Cardiac muscle cell (in vitro differentiated cells and primary cell): ENCODE data around the gene STARD8. TPM values are rescaled to one million over a fixed set of nuclear protein-coding genes. Genes with fewer than 3 reads are reported as not detected.

ENCODE experiments used
- DNase-seq, 2 donors: peaks; one replicate each; pipeline versions ENCODE4 v3.0.0 to v3.0.0-alpha.2; 2010 to 2017; ENCODE audit warnings: low read depth in 1 of 2, low spot score in 1 of 2
- H3K27ac ChIP-seq: fragments of 200-600 bp; sonication (generic); 2 replicates; pipeline ENCODE4 v1.5.1; 2016
- H3K27me3 ChIP-seq: fragments of 200-600 bp; sonication (generic); 2 replicates; pipeline ENCODE4 v1.6.0; 2016; ENCODE audit warnings: control low read depth
- H3K36me3 ChIP-seq: fragments of 200-600 bp; sonication (generic); 2 replicates; pipeline ENCODE4 v1.5.1; 2016; ENCODE audit warnings: control low read depth
- H3K4me1 ChIP-seq: fragments of 200-600 bp; sonication (generic); 2 replicates; pipeline ENCODE4 v1.8.1; 2017; ENCODE audit warnings: low read depth, mild to moderate bottlenecking, mixed run types
- H3K4me3 ChIP-seq: fragments of 200-600 bp; sonication (generic); 2 replicates; pipeline ENCODE4 v1.5.1; 2016; ENCODE audit warnings: mild to moderate bottlenecking
- H3K9me3 ChIP-seq: fragments of 200-600 bp; sonication (generic); 2 replicates; pipeline ENCODE4 v1.5.1; 2017; ENCODE audit warnings: low read depth, mild to moderate bottlenecking, control low read depth
- polyA plus RNA-seq: library from polyadenylated mRNA; unstranded; fragments of >200 nt; fragmentation: Nextera tagmentation; extraction: Ambion mirVana; gene quantifications from 2 replicates; pipeline ENCODE4 v1.2.1, GENCODE V29; 2016
- total RNA-seq: library from RNA; depleted of rRNA; stranded (reverse); fragments of >200 nt; gene quantifications from 2 replicates; pipeline ENCODE4 v1.2.3, GENCODE V29; 2016
- TF ChIP-seq, protein P1 (sequence below): IDR thresholded peaks from 2 replicates; pipeline ENCODE4 v1.5.1; 2012; ENCODE audit warnings: low read depth, mild to moderate bottlenecking, low read length

STARD8 gene
- total and polyA plus RNA-seq, 2 experiments from 2014 or later = 0.60 to 1.9 TPM

DNA sequence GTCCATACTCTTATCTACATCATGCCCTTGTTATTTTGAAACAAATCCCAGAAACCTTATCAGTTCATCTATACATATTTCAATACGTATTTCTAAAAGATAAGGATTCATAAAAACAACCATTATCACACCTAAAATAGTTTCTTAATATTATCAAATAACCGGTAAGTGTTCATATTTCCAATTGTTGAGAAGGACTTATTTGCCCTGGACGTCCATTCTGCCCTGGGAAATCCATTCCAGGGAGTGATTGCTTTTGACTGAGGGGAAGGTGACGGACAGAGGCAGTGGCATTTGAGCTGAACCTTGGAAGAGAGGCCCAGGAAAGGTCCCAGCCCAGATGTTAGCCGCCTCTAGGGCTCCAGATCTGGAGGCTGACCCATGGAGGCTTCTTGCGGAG, 49.6 kb downstream of the STARD8 start:
- no peaks in the 10 kb centered on the region for H3K27me3 ChIP-seq
- no peaks in the 10 kb centered on the region for H3K36me3 ChIP-seq
- no peaks in the 10 kb centered on the region for H3K4me1 ChIP-seq
- no peak overlapping the region for H3K4me3 ChIP-seq
- H3K9me3 ChIP-seq = no peaks in the 10 kb centered on the region
- no peak overlapping the region for H3K27ac ChIP-seq
- no peak for DNase-seq
- TF ChIP-seq, protein P1, sequence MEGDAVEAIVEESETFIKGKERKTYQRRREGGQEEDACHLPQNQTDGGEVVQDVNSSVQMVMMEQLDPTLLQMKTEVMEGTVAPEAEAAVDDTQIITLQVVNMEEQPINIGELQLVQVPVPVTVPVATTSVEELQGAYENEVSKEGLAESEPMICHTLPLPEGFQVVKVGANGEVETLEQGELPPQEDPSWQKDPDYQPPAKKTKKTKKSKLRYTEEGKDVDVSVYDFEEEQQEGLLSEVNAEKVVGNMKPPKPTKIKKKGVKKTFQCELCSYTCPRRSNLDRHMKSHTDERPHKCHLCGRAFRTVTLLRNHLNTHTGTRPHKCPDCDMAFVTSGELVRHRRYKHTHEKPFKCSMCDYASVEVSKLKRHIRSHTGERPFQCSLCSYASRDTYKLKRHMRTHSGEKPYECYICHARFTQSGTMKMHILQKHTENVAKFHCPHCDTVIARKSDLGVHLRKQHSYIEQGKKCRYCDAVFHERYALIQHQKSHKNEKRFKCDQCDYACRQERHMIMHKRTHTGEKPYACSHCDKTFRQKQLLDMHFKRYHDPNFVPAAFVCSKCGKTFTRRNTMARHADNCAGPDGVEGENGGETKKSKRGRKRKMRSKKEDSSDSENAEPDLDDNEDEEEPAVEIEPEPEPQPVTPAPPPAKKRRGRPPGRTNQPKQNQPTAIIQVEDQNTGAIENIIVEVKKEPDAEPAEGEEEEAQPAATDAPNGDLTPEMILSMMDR = no peak

- TF ChIP-seq, protein P1 = no peak
- no peaks in the 10 kb centered on the region for H3K9me3 ChIP-seq
- H3K27ac ChIP-seq = no peak overlapping the region
- H3K4me1 ChIP-seq = no peaks in the 10 kb centered on the region
- no peak overlapping the region for H3K4me3 ChIP-seq
- no peak for DNase-seq
- no peaks in the 10 kb centered on the region for H3K27me3 ChIP-seq
- no peaks in the 10 kb centered on the region for H3K36me3 ChIP-seq
Observed at GRCh38 chrX:68697465-68698125, 50.1 kb downstream of the STARD8 start.

DNA sequence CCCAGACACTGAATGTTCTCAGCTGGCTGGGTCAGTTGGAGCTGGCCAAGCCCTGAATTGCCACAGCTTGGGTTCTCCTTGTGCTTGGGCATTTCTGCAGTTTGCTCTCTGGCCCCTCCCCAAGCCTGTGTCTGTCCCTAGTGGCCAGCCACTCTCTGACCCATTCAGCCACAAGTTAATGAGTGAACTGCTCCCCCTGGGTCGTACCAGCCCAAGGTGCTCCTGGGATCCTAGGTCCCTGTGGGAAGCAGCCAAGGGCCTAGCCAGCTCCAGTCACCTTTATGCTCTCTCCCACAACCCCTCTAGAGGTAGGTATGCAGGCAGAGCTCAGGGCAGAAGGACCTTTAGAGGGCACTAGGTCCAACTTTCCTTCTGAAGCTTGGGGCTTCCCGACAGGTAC, 51.5 kb downstream of the STARD8 start:
- no peak for DNase-seq
- Histone ChIP-seq H3K36me3 (no peaks in the 10 kb centered on the region), H3K4me3 (no peak overlapping the region), H3K9me3 (no peaks in the 10 kb centered on the region), H3K4me1 (no peaks in the 10 kb centered on the region), H3K27ac (no peak overlapping the region), H3K27me3 (no peaks in the 10 kb centered on the region)
- TF ChIP-seq, protein P1 = no peak

GRCh38 chrX:68699960-68700746, 52.7 kb downstream of the STARD8 start:
- H3K4me3 ChIP-seq = no peak overlapping the region
- no peak overlapping the region for H3K27ac ChIP-seq
- peak in 1 of 2 donors; percentile 42 for DNase-seq
- H3K4me1 ChIP-seq = no peaks in the 10 kb centered on the region
- TF ChIP-seq, protein P1 = no peak
- H3K27me3 ChIP-seq = no peaks in the 10 kb centered on the region
- no peaks in the 10 kb centered on the region for H3K9me3 ChIP-seq
- H3K36me3 ChIP-seq = no peaks in the 10 kb centered on the region

GRCh38 chrX:68703369-68703768, 55.9 kb downstream of the STARD8 start:
- no peaks in the 10 kb centered on the region for H3K36me3 ChIP-seq
- no peak overlapping the region for H3K4me3 ChIP-seq
- DNase-seq = no peak
- H3K4me1 ChIP-seq = peaks cover 3% of the 10 kb centered on the region
- TF ChIP-seq, protein P1 = no peak
- H3K27me3 ChIP-seq = no peaks in the 10 kb centered on the region
- H3K27ac ChIP-seq = no peak overlapping the region
- H3K9me3 ChIP-seq = no peaks in the 10 kb centered on the region
